Esophagus muscularis mucosa (tissue), 4 donors: ENCODE data around the gene PRPF18. TPM values are rescaled to one million over a fixed set of nuclear protein-coding genes. Genes with fewer than 3 reads are reported as not detected.

Experiments used
- DNase-seq: peaks from one replicate; pipeline ENCODE4 v3.0.0-alpha.2; 2017; ENCODE audit errors: extremely low spot score
- H3K27ac ChIP-seq, 4 donors: fragments of 200-600 bp; sonication (generic); replicated peaks in 1 of 4; 1 replicate in 3 of 4; 2 replicates in 1 of 4; pipeline ENCODE4 v1.5.1; 2016 to 2019; ENCODE audit warnings: mild to moderate bottlenecking in 1 of 4
- H3K27me3 ChIP-seq, 4 donors: fragments of 200-600 bp; sonication (generic); one replicate each; pipeline versions ENCODE4 v1.5.1 to v1.6.0; 2016 to 2019
- H3K36me3 ChIP-seq, 4 donors: fragments of 200-600 bp; sonication (generic); one replicate each; pipeline ENCODE4 v1.5.1; 2016 to 2019
- H3K4me1 ChIP-seq, 4 donors: fragments of 200-600 bp; sonication (generic); one replicate each; pipeline ENCODE4 v1.5.1; 2016 to 2019
- H3K4me3 ChIP-seq, 4 donors: fragments of 200-600 bp; sonication (generic); 1 replicate in 2 of 4; 2 replicates in 2 of 4; pipeline ENCODE4 v1.5.1; 2016 to 2019; ENCODE audit warnings: mild to moderate bottlenecking in 4 of 4, moderate library complexity in 1 of 4
- H3K9me3 ChIP-seq, 4 donors: fragments of 200-600 bp; sonication (generic); 1 replicate in 3 of 4; 2 replicates in 1 of 4; pipeline ENCODE4 v1.5.1; 2016 to 2019
- EP300 ChIP-seq: sonication (generic); formaldehyde crosslinking; IDR thresholded peaks from one replicate; pipeline ENCODE4 v1.6.1; 2017; ENCODE audit warnings: antibody characterized with exemption
- POLR2A ChIP-seq: fragments of 450-650 bp; IDR thresholded peaks from one replicate; pipeline ENCODE4 v1.6.1; 2017; ENCODE audit warnings: antibody characterized with exemption, moderate library complexity, mild to moderate bottlenecking, low read depth
- POLR2AphosphoS5 ChIP-seq, 2 donors: sonication (generic); formaldehyde crosslinking; IDR thresholded peaks; one replicate each; pipeline ENCODE4 v1.6.1; 2017; ENCODE audit warnings: antibody characterized with exemption in 2 of 2
- WGBS: methylation state at CpG from one replicate; pipeline ENCODE4 v1.1.5; 2018; 5-methylcytosine and 5-hydroxymethylcytosine counted together
- intact Hi-C: fragments of 100-400 bp; cut with DNase I; formaldehyde crosslinking; loops from one replicate; pipeline ENCODE4 v1.15.1; 2023
- total RNA-seq, 4 donors: library from RNA; depleted of rRNA; stranded (reverse); fragments of >200 nt; gene quantifications; one replicate each; pipeline versions ENCODE4 v1.1.0 to v1.2.1, GENCODE V29; 2016
- TF ChIP-seq, protein P1 (sequence below), 3 experiments: fragments of 200-600 bp in 2 of 3; fragments of 450-650 bp in 1 of 3; sonication (generic) in 2 of 3; IDR thresholded peaks; one replicate each; pipeline ENCODE4 v1.5.1; 2017 to 2019; ENCODE audit warnings: antibody characterized with exemption in 3 of 3, mild to moderate bottlenecking in 2 of 3, moderate library complexity in 1 of 3

PRPF18 gene
- total RNA-seq, 4 donors from 2014 or later, result 16.2 to 27.8 (median 25.6) TPM

DNA sequence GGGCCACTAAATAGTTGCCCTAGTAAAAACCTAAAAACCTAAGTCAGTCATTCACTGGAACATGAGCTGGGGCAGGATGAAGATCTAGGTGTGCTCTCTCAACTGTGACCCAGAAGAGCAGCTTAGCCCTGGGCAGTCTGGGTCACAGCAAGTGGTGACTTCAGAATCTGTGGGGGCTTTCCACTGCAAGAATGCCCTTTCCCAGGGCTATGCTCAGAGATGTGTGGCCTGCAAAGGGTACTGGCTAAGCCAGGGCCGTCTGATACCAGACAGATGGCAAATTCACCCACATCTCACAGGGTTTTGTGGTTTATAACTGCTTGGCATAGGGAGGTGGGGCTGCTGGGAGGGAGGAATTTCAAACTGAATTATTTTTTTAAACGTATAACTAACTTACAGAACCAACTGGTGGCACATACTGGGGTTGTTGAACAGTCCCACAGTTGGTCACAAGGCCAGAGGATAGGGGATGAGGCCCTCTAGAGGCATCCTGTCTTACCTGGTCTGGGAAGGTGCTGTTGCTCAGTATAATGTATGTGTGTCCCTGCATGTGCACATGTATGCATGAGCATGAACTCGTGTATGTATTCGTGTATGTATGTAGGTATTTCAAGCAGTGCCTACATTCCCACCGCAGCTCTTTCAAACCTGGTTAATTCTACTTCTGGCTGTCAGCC, 63.2 kb downstream of the PRPF18 start:
- TF ChIP-seq POLR2A (no peak), POLR2AphosphoS5 (IDR thresholded peaks at IDR 0.05) (no peak), EP300 (no peak)
- TF ChIP-seq, protein P1, sequence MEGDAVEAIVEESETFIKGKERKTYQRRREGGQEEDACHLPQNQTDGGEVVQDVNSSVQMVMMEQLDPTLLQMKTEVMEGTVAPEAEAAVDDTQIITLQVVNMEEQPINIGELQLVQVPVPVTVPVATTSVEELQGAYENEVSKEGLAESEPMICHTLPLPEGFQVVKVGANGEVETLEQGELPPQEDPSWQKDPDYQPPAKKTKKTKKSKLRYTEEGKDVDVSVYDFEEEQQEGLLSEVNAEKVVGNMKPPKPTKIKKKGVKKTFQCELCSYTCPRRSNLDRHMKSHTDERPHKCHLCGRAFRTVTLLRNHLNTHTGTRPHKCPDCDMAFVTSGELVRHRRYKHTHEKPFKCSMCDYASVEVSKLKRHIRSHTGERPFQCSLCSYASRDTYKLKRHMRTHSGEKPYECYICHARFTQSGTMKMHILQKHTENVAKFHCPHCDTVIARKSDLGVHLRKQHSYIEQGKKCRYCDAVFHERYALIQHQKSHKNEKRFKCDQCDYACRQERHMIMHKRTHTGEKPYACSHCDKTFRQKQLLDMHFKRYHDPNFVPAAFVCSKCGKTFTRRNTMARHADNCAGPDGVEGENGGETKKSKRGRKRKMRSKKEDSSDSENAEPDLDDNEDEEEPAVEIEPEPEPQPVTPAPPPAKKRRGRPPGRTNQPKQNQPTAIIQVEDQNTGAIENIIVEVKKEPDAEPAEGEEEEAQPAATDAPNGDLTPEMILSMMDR (IDR thresholded peaks at IDR 0.05), result no peak
- no peak overlapping the region for H3K27ac ChIP-seq
- WGBS, result 68% methylated on average over 5 of the region's 5 CpGs

GRCh38 chr10:13650961-13651360, 64.2 kb downstream of the PRPF18 start:
- intact Hi-C loops, result no loop called here
- no peaks in the 10 kb centered on the region for H3K9me3 ChIP-seq

More for the DNA sequence above, 63.2 kb downstream of the PRPF18 start:
- Histone ChIP-seq H3K4me1 (peaks cover 0 to 10% (median 0%) of the 10 kb centered on the region in 4 donors), H3K36me3 (peaks cover 37 to 99% (median 92%) of the 10 kb centered on the region in 4 donors), H3K4me3 (no peak overlapping the region), H3K27me3 (no peaks in the 10 kb centered on the region), H3K9me3 (no peaks in the 10 kb centered on the region)
- DNase-seq, result no peak
- intact Hi-C loops, result no loop called here

GRCh38 chr10:13651969-13652720, 65.4 kb downstream of the PRPF18 start:
- Histone ChIP-seq H3K27me3 (no peaks in the 10 kb centered on the region), H3K4me3 (no peak overlapping the region), H3K9me3 (no peaks in the 10 kb centered on the region), H3K36me3 (peaks cover 30 to 97% (median 86%) of the 10 kb centered on the region in 4 donors), H3K4me1 (peaks cover 0 to 10% (median 0%) of the 10 kb centered on the region in 4 donors), H3K27ac (no peak overlapping the region)
- intact Hi-C loops, result no loop called here
- TF ChIP-seq EP300 (no peak), POLR2AphosphoS5 (IDR thresholded peaks at IDR 0.05) (no peak), POLR2A (no peak)
- TF ChIP-seq, protein P1 (IDR thresholded peaks at IDR 0.05), result no peak
- DNase-seq, result no peak
- WGBS, result 73% methylated on average over 5 of the region's 5 CpGs

More at GRCh38 chr10:13650961-13651360, 64.2 kb downstream of the PRPF18 start:
- 100% methylated on average over 3 of the region's 5 CpGs for WGBS
- Histone ChIP-seq H3K36me3 (peaks cover 34 to 97% (median 87%) of the 10 kb centered on the region in 4 donors), H3K4me1 (peaks cover 0 to 10% (median 0%) of the 10 kb centered on the region in 4 donors), H3K27ac (no peak overlapping the region), H3K4me3 (no peak overlapping the region), H3K27me3 (no peaks in the 10 kb centered on the region)
- TF ChIP-seq, protein P1 (IDR thresholded peaks at IDR 0.05), result no peak
- TF ChIP-seq EP300 (no peak), POLR2AphosphoS5 (IDR thresholded peaks at IDR 0.05) (no peak)
- DNase-seq, result no peak

DNA sequence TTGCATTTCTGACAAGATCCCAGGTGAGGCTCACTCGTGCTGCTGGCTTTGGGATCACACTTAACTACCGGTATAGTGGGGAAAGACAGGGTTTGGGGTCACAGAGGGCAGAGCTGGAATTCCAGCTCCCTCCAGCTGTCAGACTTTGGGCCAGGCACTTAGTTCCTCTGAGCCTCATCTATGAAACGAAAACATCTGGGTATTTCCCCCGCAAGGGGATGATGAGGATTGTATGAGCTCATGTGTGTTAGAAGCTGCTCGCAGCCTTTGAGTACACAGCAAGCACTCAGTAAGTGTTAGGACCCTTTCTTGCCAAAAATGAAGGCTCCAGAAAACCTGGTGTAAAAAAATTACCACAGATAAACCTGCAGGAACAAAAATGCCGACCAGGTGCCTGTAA, 66.1 kb downstream of the PRPF18 start:
- H3K27ac ChIP-seq, result no peak overlapping the region
- 57% methylated on average over 4 of the region's 6 CpGs for WGBS
- no peaks in the 10 kb centered on the region for H3K27me3 ChIP-seq
- no peak for DNase-seq
- H3K4me3 ChIP-seq, result no peak overlapping the region
- peaks cover 33 to 97% (median 90%) of the 10 kb centered on the region in 4 donors for H3K36me3 ChIP-seq
- peaks cover 0 to 10% (median 0%) of the 10 kb centered on the region in 4 donors for H3K4me1 ChIP-seq
- intact Hi-C loops, result no loop called here
- H3K9me3 ChIP-seq, result no peaks in the 10 kb centered on the region
- no peak for TF ChIP-seq EP300
- no peak for TF ChIP-seq POLR2AphosphoS5 (IDR thresholded peaks at IDR 0.05)
- no peak for TF ChIP-seq POLR2A
- TF ChIP-seq, protein P1 (IDR thresholded peaks at IDR 0.05), result no peak
